ENCODE measurements around the gene SAA2. TPM values are rescaled to one million over a fixed set of nuclear protein-coding genes. Genes with fewer than 3 reads are reported as not detected.

SAA2 gene
- total RNA-seq, 1 donor from 2014 or later = 77.4 TPM

- Histone ChIP-seq H3K27ac (no peak overlapping the region), H3K4me3 (no peak overlapping the region), H3K9me3 (no peaks in the 10 kb centered on the region), H3K4me1 (no peaks in the 10 kb centered on the region), H3K36me3 (no peaks in the 10 kb centered on the region), H3K27me3 (no peaks in the 10 kb centered on the region)
- TF ChIP-seq CTCF (IDR thresholded peaks at IDR 0.05) = no peak
- DNase-seq (ENCODE audit: low spot score in 2 of 2) = no peak
- intact Hi-C loops (cut with DNase I) = no loop called here
These were observed 14.6 kb downstream of the SAA2 start for GRCh38 chr11:18233912-18234311.

GRCh38 chr11:18230859-18231258 is 17.6 kb downstream of the SAA2 start:
- no peak for DNase-seq (ENCODE audit: low spot score in 2 of 2)
- intact Hi-C loops (cut with DNase I) = no loop called here
- Histone ChIP-seq H3K27me3 (no peaks in the 10 kb centered on the region), H3K36me3 (no peaks in the 10 kb centered on the region), H3K4me3 (no peak overlapping the region), H3K4me1 (no peaks in the 10 kb centered on the region), H3K9me3 (no peaks in the 10 kb centered on the region), H3K27ac (no peak overlapping the region)
- no peak for TF ChIP-seq CTCF (IDR thresholded peaks at IDR 0.05)

GRCh38 chr11:18229501-18229900 is 19.0 kb downstream of the SAA2 start:
- Histone ChIP-seq H3K27ac (no peak overlapping the region), H3K36me3 (no peaks in the 10 kb centered on the region), H3K4me3 (no peak overlapping the region), H3K9me3 (peaks cover 0 to 8% of the 10 kb centered on the region in 2 donors), H3K4me1 (no peaks in the 10 kb centered on the region), H3K27me3 (no peaks in the 10 kb centered on the region)
- TF ChIP-seq CTCF (IDR thresholded peaks at IDR 0.05) = no peak
- DNase-seq (ENCODE audit: low spot score in 2 of 2) = no peak
- intact Hi-C loops (cut with DNase I) = no loop called here

- TF ChIP-seq CTCF (IDR thresholded peaks at IDR 0.05) = no peak
- no peak overlapping the region for H3K4me3 ChIP-seq
- no peaks in the 10 kb centered on the region for H3K4me1 ChIP-seq
- no peak overlapping the region for H3K27ac ChIP-seq
- H3K27me3 ChIP-seq = no peaks in the 10 kb centered on the region
- H3K36me3 ChIP-seq = no peaks in the 10 kb centered on the region
- intact Hi-C loops (cut with DNase I) = no loop called here
- DNase-seq (ENCODE audit: low spot score in 2 of 2) = no peak
- peaks cover 0 to 8% of the 10 kb centered on the region in 2 donors for H3K9me3 ChIP-seq
These were observed 22.6 kb downstream of the SAA2 start for GRCh38 chr11:18225913-18226312.

GRCh38 chr11:18223591-18224387 is 24.7 kb downstream of the SAA2 start:
- Histone ChIP-seq H3K4me1 (no peaks in the 10 kb centered on the region), H3K4me3 (no peak overlapping the region), H3K27ac (no peak overlapping the region), H3K27me3 (no peaks in the 10 kb centered on the region), H3K36me3 (no peaks in the 10 kb centered on the region), H3K9me3 (peaks cover 0 to 8% of the 10 kb centered on the region in 2 donors)
- no peak for TF ChIP-seq CTCF (IDR thresholded peaks at IDR 0.05)
- no peak for DNase-seq (ENCODE audit: low spot score in 2 of 2)
- intact Hi-C loops (cut with DNase I) = no loop called here

Data from ascending aorta (tissue), 2 donors.